Fibroblast of mammary gland (primary cell): ENCODE data around the gene MSI1.

Experiments
- DNase-seq: peaks from one replicate; pipeline ENCODE4 v3.0.0-alpha.2; 2010; ENCODE audit warnings: low read depth
- H3K4me3 ChIP-seq: 2 replicates; pipeline ENCODE4 v1.5.1; 2011; ENCODE audit warnings: low read depth, mild to moderate bottlenecking, low read length, moderate library complexity; ENCODE audit not compliant: control insufficient read depth
- CTCF ChIP-seq: conservative IDR thresholded peaks from 2 replicates; pipeline ENCODE4 v1.5.1; 2011; ENCODE audit warnings: low read depth, low read length, inconsistent platforms; ENCODE audit not compliant: control insufficient read depth, insufficient read depth

The MSI1 gene

GRCh38 chr12:120328228-120328627 lies 40.7 kb downstream of the MSI1 start:
- no peak for TF ChIP-seq CTCF
- no peak for DNase-seq
- H3K4me3 ChIP-seq = no peak overlapping the region

- no peak within 1 kb of the TSS for H3K4me3 ChIP-seq
- TF ChIP-seq CTCF = no peak
- no peak for DNase-seq
Observed at GRCh38 chr12:120327593-120327992, 41.4 kb downstream of the MSI1 start, which contains the start of gene PLA2G1B. TSS of gene PLA2G1B (minus strand) at chr12:120327779. CDS start at chr12:120327753, 26 bp downstream.

- DNase-seq = no peak
- H3K4me3 ChIP-seq = no peak overlapping the region
- no peak for TF ChIP-seq CTCF
Observed at GRCh38 chr12:120324841-120325417, 44.0 kb downstream of the MSI1 start.

GRCh38 chr12:120323772-120324171 lies 45.2 kb downstream of the MSI1 start:
- no peak for TF ChIP-seq CTCF
- DNase-seq = no peak
- H3K4me3 ChIP-seq = no peak overlapping the region

DNA sequence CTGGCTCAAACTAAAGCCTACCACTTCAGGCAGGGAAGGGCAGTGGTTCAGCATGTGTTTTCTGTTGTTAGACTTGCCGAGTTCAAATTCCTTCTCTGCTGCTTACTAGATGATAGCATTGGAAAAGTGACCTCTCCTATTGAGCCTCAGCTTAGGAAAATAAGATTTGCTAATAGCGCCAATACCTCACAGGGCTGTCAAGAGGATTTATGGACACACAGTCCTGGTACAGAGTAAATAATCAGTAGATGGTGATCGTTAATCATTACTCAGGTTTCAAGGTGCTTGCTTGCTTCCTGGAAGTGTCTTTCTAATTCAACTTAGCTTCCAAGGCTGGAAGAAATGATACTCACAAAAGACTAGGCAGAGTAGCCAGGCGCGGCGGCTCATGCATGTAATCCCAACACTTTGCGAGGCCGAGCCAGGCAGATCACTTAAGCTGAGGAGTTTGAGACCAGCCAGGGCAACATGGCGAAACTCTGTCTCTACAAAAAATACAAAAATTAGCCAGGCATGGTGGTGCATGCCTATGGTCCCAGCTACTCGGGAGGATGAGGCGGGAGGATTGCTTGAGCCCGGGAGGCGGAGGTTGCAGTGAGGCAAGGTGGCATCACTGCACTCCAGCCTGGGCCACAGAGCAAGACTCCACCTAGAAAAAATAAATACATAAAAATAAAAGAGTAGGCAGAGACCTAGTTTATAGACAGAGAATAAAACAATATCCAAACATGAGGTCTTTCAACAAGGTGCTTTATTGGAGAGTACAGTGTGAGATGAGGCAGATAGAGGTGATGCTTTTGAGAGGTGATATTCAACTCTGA lies 47.4 kb downstream of the MSI1 start:
- no peak for TF ChIP-seq CTCF
- H3K4me3 ChIP-seq = no peak overlapping the region
- DNase-seq = no peak

DNA sequence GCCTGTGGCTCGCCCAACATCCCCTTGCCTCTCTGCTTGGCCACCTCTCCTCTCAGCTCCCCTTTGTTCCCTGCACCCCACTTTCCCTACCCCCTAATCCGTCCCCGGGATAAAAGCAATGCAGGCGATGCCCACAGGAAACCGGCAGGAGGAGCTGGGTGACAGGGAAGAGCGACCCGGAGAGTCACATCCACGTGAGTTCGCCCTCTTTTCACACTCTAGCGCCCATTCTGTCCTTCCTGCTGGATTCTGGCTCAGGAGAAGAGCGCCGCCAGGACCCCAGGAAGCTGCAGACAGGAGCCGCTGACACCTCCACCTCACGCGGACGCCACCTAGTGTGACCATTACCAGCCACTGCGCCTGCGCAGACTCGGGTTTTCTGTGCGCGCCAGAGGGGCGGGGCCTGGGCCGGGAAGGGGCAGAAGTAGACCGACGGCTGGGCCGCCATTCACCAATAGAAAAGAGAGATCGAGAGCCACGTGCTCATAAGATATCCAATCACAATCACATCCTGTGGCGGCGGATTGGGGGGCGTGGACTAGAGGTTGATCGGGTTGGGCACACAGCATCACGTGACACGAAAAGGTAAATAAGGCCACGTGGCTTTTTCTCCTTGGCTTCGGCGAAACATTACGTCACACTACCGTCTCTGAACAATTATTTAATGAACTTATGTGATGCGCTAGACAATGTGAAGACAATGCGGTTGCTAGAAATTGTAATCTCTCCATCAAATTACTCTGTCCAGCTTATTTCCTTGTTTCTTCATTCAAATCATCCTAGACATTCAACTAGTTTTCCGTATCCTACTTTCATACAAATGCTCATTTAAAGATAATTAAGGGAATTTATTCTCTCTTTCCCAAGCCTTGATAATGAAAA lies 51.5 kb downstream of the MSI1 start:
- peak; percentile 62 for TF ChIP-seq CTCF
- DNase-seq = peak; percentile 99
- peak overlapping the region; percentile 66 for H3K4me3 ChIP-seq
